Heart left ventricle (tissue), 13 donors: ENCODE data around the gene LRRC18.

Experiments used
- POLR2A ChIP-seq, 2 donors: fragments of 450-650 bp; IDR thresholded peaks; one replicate each; pipeline ENCODE4 v1.6.1; 2017; ENCODE audit warnings: antibody characterized with exemption in 2 of 2, mild to moderate bottlenecking in 2 of 2, moderate library complexity in 2 of 2
- TF ChIP-seq, protein P1 (sequence below), 12 donors: fragments of 200-600 bp; sonication (generic) in 4 of 12; IDR thresholded peaks; one replicate each; pipeline versions ENCODE4 v1.5.0 to v1.8.0; 2018 to 2022; ENCODE audit warnings: antibody characterized with exemption in 12 of 12, mild to moderate bottlenecking in 5 of 12
- donor health status: ischemic (EF 13 %, LVEDD 7.1; RV severe dilation, severe dysfunction).
- donor health status: DM: no; HTN: yes; CAD: no.
- donor health status: DM: no; HTN: no; CAD: no.
- donor health status: ischemic (EF 25% LVEDD 6.9; RV normal size, moderate dysfunction).
- donor health status: ischemic (EF 25% LVEDD 5.7; RV mildly dilated, moderate dysfunction).
- donor health status: ischemic (EF 35%, LVEDD 5.7; RV mildly dilated, moderate dysfunction).
- donor health status: nonischemic (EF 11% LVEDD 7.7; RV severe dilation, severe dysfunction).
- donor health status: DM: yes; HTN: yes; CAD: no.
- donor health status: PGD.
- donor health status: ischemic (EF 29% LVEDD 5.4; RV normal size, mild dysfunction).
- donor health status: nonischemic (EF 23%, LVEDD 6.1; RV moderate dilation, normal function).

DNA sequence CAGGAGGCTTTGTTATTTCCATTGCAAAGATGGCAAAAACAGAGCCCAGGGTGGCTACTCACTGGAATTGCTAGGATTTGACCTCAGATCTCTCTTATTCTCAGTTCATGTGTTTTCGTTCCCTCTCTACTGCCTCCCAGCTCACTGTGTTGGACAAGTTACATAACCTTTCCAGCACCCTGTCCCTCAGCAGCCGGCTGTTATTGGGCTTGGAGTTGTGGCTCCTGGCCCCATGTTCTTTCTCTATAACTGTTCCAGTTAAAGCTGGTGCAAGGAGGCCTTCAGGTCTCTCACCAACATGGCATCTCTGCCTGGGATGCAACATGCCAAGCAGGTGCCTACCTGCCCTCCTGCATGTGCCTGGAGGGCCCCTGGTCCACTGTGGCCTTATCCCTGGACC lies 56.8 kb downstream of the LRRC18 start:
- no peak for TF ChIP-seq POLR2A (IDR thresholded peaks at IDR 0.05)
- TF ChIP-seq, protein P1, sequence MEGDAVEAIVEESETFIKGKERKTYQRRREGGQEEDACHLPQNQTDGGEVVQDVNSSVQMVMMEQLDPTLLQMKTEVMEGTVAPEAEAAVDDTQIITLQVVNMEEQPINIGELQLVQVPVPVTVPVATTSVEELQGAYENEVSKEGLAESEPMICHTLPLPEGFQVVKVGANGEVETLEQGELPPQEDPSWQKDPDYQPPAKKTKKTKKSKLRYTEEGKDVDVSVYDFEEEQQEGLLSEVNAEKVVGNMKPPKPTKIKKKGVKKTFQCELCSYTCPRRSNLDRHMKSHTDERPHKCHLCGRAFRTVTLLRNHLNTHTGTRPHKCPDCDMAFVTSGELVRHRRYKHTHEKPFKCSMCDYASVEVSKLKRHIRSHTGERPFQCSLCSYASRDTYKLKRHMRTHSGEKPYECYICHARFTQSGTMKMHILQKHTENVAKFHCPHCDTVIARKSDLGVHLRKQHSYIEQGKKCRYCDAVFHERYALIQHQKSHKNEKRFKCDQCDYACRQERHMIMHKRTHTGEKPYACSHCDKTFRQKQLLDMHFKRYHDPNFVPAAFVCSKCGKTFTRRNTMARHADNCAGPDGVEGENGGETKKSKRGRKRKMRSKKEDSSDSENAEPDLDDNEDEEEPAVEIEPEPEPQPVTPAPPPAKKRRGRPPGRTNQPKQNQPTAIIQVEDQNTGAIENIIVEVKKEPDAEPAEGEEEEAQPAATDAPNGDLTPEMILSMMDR (IDR thresholded peaks at IDR 0.05), result no peak
